Measurements from ENCODE around the gene ARHGEF17.
A peak's percentile ranks its signal among the peaks of the same experiment; 100 is the strongest.

Gene ARHGEF17

DNA sequence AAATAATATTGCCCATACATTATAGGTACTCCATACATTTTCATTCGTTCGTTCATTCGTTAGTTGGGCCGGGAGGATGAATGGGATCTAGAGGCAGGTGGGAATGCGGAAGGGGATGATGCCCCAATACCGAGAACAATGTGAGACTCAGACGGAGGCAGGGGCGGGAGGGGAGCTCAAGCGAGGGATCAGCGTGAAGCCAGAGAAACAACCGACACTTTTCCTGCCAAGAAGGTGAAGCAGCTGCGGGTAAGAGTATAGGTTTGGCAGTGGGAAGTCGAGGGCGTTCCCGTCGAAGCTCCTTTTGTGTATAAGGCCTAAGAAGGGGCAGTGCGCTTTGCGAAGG lies 1.1 kb upstream of the ARHGEF17 start:
- Histone ChIP-seq H3K4me3 (ENCODE audit: low read length) (peak overlapping the region; percentile 89), H3K9ac (ENCODE audit: low read length) (peak overlapping the region; percentile 5; the same call in 1 of the 2 replicates), H3K4me2 (ENCODE audit: low read depth, low read length) (peak overlapping the region; percentile 75), H3K36me3 (replicated peaks; ENCODE audit: insufficient read depth, low read length) (no peaks in the 10 kb centered on the region), H3K9me2 (replicated peaks; ENCODE audit: insufficient read depth, low read length) (no peaks in the 10 kb centered on the region), H3K4me1 (ENCODE audit: low read length) (no peaks in the 10 kb centered on the region), H3K79me2 (ENCODE audit: low read length) (no peaks in the 10 kb centered on the region), H3K27me3 (replicated peaks; ENCODE audit: insufficient read depth, low read length) (peaks cover 6% of the 10 kb centered on the region; the same call in 1 of the 2 replicates), H3F3A (ENCODE audit: insufficient read depth, low read length) (no peaks in the 10 kb centered on the region; the same call in 1 of the 2 replicates), H3K27ac (ENCODE audit: low read length) (no peak overlapping the region), H2AFZ (ENCODE audit: low read length) (peak overlapping the region; percentile 81), H3K9me3 (replicated peaks; ENCODE audit: insufficient read depth, low read length) (no peaks in the 10 kb centered on the region), H4K20me1 (ENCODE audit: insufficient read depth, low read length) (no peaks in the 10 kb centered on the region)
- TF ChIP-seq EZH2 (optimal IDR thresholded peaks at IDR 0.05; ENCODE audit: low read depth, low read length) (no peak), EZH2phosphoT487 (IDR thresholded peaks at IDR 0.05; ENCODE audit: low read length) (no peak)
- TF ChIP-seq, protein P1, sequence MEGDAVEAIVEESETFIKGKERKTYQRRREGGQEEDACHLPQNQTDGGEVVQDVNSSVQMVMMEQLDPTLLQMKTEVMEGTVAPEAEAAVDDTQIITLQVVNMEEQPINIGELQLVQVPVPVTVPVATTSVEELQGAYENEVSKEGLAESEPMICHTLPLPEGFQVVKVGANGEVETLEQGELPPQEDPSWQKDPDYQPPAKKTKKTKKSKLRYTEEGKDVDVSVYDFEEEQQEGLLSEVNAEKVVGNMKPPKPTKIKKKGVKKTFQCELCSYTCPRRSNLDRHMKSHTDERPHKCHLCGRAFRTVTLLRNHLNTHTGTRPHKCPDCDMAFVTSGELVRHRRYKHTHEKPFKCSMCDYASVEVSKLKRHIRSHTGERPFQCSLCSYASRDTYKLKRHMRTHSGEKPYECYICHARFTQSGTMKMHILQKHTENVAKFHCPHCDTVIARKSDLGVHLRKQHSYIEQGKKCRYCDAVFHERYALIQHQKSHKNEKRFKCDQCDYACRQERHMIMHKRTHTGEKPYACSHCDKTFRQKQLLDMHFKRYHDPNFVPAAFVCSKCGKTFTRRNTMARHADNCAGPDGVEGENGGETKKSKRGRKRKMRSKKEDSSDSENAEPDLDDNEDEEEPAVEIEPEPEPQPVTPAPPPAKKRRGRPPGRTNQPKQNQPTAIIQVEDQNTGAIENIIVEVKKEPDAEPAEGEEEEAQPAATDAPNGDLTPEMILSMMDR (IDR thresholded peaks at IDR 0.05; ENCODE audit: low read length): no peak
- no peak for DNase-seq

DNA sequence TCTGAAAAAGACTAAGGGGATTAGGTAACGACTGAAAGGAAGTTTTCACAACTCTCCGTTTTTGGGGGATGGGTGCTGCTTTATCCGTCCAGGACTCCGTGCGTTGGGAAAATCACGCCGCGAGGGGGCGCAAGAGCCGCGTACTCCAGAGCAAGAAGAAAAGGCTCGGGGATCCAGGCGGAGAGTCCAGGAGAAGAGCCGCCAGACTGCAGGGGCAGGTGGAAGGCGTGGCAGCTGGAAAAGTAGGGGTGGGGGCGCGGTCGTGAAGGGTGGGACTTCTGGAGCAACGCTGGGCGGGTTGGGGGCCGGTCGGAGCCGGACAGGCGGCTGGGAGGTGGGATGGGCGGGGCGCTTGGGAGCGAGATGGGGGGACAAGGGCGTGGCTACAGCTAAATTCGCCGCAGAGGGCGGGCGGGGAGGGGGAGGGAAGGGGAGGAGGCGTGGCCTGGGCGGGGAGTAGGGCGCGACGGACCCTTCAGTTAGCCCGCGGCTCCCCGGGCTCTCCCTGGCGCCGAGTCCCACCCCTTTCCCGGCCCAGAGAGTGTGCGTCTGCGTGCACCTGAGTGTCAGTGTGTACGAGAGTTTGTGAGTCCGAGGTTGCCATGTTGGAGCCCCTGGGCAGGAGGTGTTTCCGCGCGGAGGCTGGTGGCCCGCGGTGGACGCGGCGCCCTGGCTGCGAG lies 613 bp upstream of the ARHGEF17 start:
- no peaks in the 10 kb centered on the region for H4K20me1 ChIP-seq (ENCODE audit: insufficient read depth, low read length)
- no peak for TF ChIP-seq EZH2phosphoT487 (IDR thresholded peaks at IDR 0.05; ENCODE audit: low read length)
- TF ChIP-seq, protein P1 (IDR thresholded peaks at IDR 0.05; ENCODE audit: low read length): peak; percentile 86
- H3K27me3 ChIP-seq (replicated peaks; ENCODE audit: insufficient read depth, low read length): peaks cover 6% of the 10 kb centered on the region; the same call in 1 of the 2 replicates
- H3K9ac ChIP-seq (ENCODE audit: low read length): peak overlapping the region; percentile 52; the same call in 1 of the 2 replicates
- H3F3A ChIP-seq (ENCODE audit: insufficient read depth, low read length): no peaks in the 10 kb centered on the region; the same call in 1 of the 2 replicates
- no peaks in the 10 kb centered on the region for H3K79me2 ChIP-seq (ENCODE audit: low read length)
- peak; percentile 90 for DNase-seq
- H3K27ac ChIP-seq (ENCODE audit: low read length): 0 out of 2 replicates have a peak overlapping the region, but pooled peaks have one; percentile 4
- H3K36me3 ChIP-seq (replicated peaks; ENCODE audit: insufficient read depth, low read length): no peaks in the 10 kb centered on the region
- H3K9me3 ChIP-seq (replicated peaks; ENCODE audit: insufficient read depth, low read length): no peaks in the 10 kb centered on the region
- peak overlapping the region; percentile 89 for H3K4me3 ChIP-seq (ENCODE audit: low read length)
- H2AFZ ChIP-seq (ENCODE audit: low read length): peak overlapping the region; percentile 97
- no peaks in the 10 kb centered on the region for H3K9me2 ChIP-seq (replicated peaks; ENCODE audit: insufficient read depth, low read length)
- peak overlapping the region; percentile 95 for H3K4me2 ChIP-seq (ENCODE audit: low read depth, low read length)
- H3K4me1 ChIP-seq (ENCODE audit: low read length): no peaks in the 10 kb centered on the region

DNA sequence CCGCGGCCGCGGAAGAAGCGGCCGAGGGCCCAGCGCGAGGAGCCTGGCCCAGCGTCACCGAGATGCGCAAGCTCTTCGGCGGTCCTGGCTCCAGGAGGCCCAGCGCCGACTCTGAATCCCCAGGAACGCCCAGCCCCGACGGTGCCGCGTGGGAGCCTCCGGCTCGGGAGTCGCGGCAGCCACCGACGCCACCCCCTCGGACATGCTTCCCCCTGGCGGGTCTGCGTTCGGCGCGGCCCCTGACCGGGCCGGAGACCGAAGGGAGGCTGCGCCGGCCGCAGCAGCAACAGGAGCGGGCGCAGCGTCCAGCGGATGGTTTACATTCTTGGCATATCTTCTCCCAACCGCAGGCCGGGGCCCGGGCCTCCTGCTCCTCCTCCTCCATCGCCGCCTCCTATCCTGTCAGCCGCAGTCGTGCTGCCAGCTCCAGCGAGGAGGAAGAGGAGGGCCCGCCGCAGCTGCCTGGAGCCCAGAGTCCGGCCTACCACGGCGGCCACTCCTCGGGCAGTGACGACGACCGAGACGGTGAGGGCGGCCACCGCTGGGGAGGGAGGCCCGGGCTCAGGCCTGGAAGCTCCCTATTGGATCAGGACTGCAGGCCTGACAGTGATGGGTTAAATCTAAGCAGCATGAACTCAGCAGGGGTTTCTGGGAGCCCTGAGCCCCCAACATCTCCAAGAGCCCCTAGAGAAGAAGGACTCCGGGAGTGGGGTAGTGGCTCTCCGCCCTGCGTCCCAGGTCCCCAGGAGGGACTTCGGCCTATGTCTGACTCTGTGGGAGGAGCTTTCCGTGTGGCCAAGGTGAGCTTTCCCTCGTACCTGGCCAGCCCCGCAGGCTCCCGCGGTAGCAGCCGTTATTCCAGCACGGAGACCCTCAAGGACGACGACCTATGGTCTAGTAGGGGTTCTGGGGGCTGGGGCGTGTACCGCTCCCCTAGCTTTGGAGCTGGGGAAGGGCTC lies 1.2 kb downstream of the ARHGEF17 start:
- H3K9ac ChIP-seq (ENCODE audit: low read length): no peak overlapping the region
- H3K36me3 ChIP-seq (replicated peaks; ENCODE audit: insufficient read depth, low read length): no peaks in the 10 kb centered on the region
- H3F3A ChIP-seq (ENCODE audit: insufficient read depth, low read length): no peaks in the 10 kb centered on the region; the same call in 1 of the 2 replicates
- no peak overlapping the region for H3K27ac ChIP-seq (ENCODE audit: low read length)
- peaks cover 5% of the 10 kb centered on the region; the same call in 1 of the 2 replicates for H3K4me1 ChIP-seq (ENCODE audit: low read length)
- peaks cover 6% of the 10 kb centered on the region; the same call in 1 of the 2 replicates for H3K27me3 ChIP-seq (replicated peaks; ENCODE audit: insufficient read depth, low read length)
- no peaks in the 10 kb centered on the region for H4K20me1 ChIP-seq (ENCODE audit: insufficient read depth, low read length)
- no peaks in the 10 kb centered on the region for H3K79me2 ChIP-seq (ENCODE audit: low read length)
- no peak overlapping the region for H3K4me3 ChIP-seq (ENCODE audit: low read length)
- no peaks in the 10 kb centered on the region for H3K9me2 ChIP-seq (replicated peaks; ENCODE audit: insufficient read depth, low read length)
- TF ChIP-seq EZH2phosphoT487 (IDR thresholded peaks at IDR 0.05; ENCODE audit: low read length) (no peak), EZH2 (optimal IDR thresholded peaks at IDR 0.05; ENCODE audit: low read depth, low read length) (no peak)
- TF ChIP-seq, protein P1 (IDR thresholded peaks at IDR 0.05; ENCODE audit: low read length): no peak
- no peaks in the 10 kb centered on the region for H3K9me3 ChIP-seq (replicated peaks; ENCODE audit: insufficient read depth, low read length)
- H3K4me2 ChIP-seq (ENCODE audit: low read depth, low read length): no peak overlapping the region
- no peak overlapping the region for H2AFZ ChIP-seq (ENCODE audit: low read length)
- DNase-seq: no peak

Data from MM.1S (cell line).